Measurements from ENCODE around the gene PSG11.
"Not testable (repeated sequence)": the region's sequence is repeated elsewhere in the genome, so short reads cannot be mapped to it uniquely, and the experiment has no call there.

DNA sequence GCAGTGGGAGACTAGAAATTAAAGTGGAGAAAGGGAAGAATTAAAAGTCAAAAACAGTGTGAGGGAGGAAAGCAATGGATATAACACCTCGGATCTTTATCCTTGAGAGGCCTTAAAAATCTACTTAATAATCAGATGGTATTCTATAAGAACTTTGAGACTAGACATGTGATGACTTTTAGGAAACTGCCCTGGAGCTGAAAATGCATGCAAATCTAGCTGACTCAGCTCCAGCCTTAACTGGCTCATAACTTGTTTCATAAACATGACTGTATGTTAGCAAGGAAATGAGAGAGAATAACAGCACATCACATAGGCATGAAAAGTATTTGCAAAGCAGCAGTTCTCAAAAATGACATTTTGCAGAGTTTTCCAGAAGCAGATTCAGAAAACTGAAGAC is 38.1 kb downstream of the PSG11 start:
- TF ChIP-seq RAD21 (IDR thresholded peaks at IDR 0.05); CTCF (IDR thresholded peaks at IDR 0.05; ENCODE audit: low read depth, low read length, missing input control); GABPA (IDR thresholded peaks at IDR 0.05 in 1 of 2, conservative IDR thresholded peaks at IDR 0.05 in 1 of 2): not testable (repeated sequence)
